B cell (primary cell): Measurements from ENCODE around the gene PNPO.

ENCODE experiments used
- CTCF ChIP-seq: fragments of 200-600 bp; IDR thresholded peaks from one replicate; pipeline ENCODE4 v1.8.0; 2022; ENCODE audit warnings: antibody characterized with exemption, mild to moderate bottlenecking
- EZH2 ChIP-seq: IDR thresholded peaks from 2 replicates; pipeline ENCODE4 v1.6.1; 2012; ENCODE audit warnings: borderline replicate concordance, low read depth, mild to moderate bottlenecking, moderate library complexity, low read length; ENCODE audit not compliant: insufficient read depth, poor library complexity, severe bottlenecking

GRCh38 chr17:47975823-47976205 lies 34.4 kb downstream of the PNPO start:
- TF ChIP-seq EZH2 (no peak), CTCF (no peak)
